ENCODE measurements around the gene SLC4A4. TPM values are rescaled to one million over a fixed set of nuclear protein-coding genes. Genes with fewer than 3 reads are reported as not detected.

The SLC4A4 gene
- total RNA-seq, 1 experiment from 2014 or later = 0.92 TPM

- Histone ChIP-seq H3K27me3 (ENCODE audit: insufficient read depth, low read length) (no peaks in the 10 kb centered on the region), H4K91ac (ENCODE audit: insufficient read length, low read depth, low read length) (no peak overlapping the region), H2AFZ (ENCODE audit: low read length) (no peak overlapping the region), H4K20me1 (ENCODE audit: control insufficient read depth, insufficient read depth, insufficient read length) (no peaks in the 10 kb centered on the region), H2BK20ac (ENCODE audit: low read depth, low read length, poor library complexity, severe bottlenecking) (no peak overlapping the region), H3K14ac (ENCODE audit: insufficient read depth, low read length) (no peak overlapping the region), H3K56ac (ENCODE audit: insufficient read length, low read depth, low read length) (no peak overlapping the region), H3K27ac (ENCODE audit: insufficient read length, low read depth, low read length) (no peak overlapping the region), H3K9ac (ENCODE audit: extremely low read depth, insufficient read length, low read length) (no peak overlapping the region), H3K23me2 (ENCODE audit: insufficient read length, low read depth, low read length, poor library complexity, severe bottlenecking) (no peaks in the 10 kb centered on the region), H3K18ac (ENCODE audit: insufficient read length, low read depth, low read length) (no peak overlapping the region), H3K79me2 (ENCODE audit: insufficient read depth, low read length) (no peaks in the 10 kb centered on the region), H3T11ph (ENCODE audit: low read length) (no peak overlapping the region), H2BK120ac (ENCODE audit: low read depth, low read length, poor library complexity, severe bottlenecking) (no peak overlapping the region), H2BK5ac (ENCODE audit: insufficient read length, low read length) (no peak overlapping the region), H4K5ac (ENCODE audit: insufficient read length, low read depth, low read length) (no peak overlapping the region), H3K4me2 (ENCODE audit: insufficient read depth, insufficient read length, low read length) (no peak overlapping the region), H3K4me1 (ENCODE audit: insufficient read depth, low read length) (no peaks in the 10 kb centered on the region; the same call in 1 of the 2 replicates), H2BK15ac (ENCODE audit: low read depth, low read length) (no peak overlapping the region), H3K4ac (ENCODE audit: low read depth, low read length) (no peak overlapping the region), H2BK12ac (ENCODE audit: insufficient read length, low read depth, low read length) (no peak overlapping the region), H4K8ac (replicated peaks; ENCODE audit: insufficient read length, low read depth, low read length) (no peak overlapping the region), H3K23ac (ENCODE audit: insufficient read length, low read depth, low read length) (no peak overlapping the region), H2AK5ac (ENCODE audit: insufficient read length, low read length) (no peak overlapping the region), H3K9me3 (ENCODE audit: control insufficient read depth, low read depth, low read length) (no peaks in the 10 kb centered on the region), H3K79me1 (ENCODE audit: insufficient read depth, low read depth, low read length, poor library complexity, severe bottlenecking) (no peaks in the 10 kb centered on the region)
- H3K9me3 Mint-ChIP-seq = no peaks in the 10 kb centered on the region
- whole genome bisulfite sequencing (ENCODE audit: extremely low coverage, insufficient read length, low lambda C conversion rate) = no CpG with 5 or more reads among the region's 1 CpG
- no peak for DNase-seq
- no peak overlapping the region for H3K4me3 Mint-ChIP-seq
- no peak for TF ChIP-seq CTCF (conservative IDR thresholded peaks at IDR 0.05)
- H3K27ac Mint-ChIP-seq = no peak overlapping the region
- H3K4me1 Mint-ChIP-seq = no peaks in the 10 kb centered on the region
- no peaks in the 10 kb centered on the region for H3K27me3 Mint-ChIP-seq (ENCODE audit: low read depth)
- H3K36me3 Mint-ChIP-seq (ENCODE audit: insufficient read depth in 1 of 3, low read depth in 3 of 3) = no peaks in the 10 kb centered on the region
Observed at GRCh38 chr4:71290476-71290875, 48.3 kb upstream of the SLC4A4 start.

Measured in H9 (cell line).